ENCODE data around the gene ARHGEF16.

The ARHGEF16 gene

DNA sequence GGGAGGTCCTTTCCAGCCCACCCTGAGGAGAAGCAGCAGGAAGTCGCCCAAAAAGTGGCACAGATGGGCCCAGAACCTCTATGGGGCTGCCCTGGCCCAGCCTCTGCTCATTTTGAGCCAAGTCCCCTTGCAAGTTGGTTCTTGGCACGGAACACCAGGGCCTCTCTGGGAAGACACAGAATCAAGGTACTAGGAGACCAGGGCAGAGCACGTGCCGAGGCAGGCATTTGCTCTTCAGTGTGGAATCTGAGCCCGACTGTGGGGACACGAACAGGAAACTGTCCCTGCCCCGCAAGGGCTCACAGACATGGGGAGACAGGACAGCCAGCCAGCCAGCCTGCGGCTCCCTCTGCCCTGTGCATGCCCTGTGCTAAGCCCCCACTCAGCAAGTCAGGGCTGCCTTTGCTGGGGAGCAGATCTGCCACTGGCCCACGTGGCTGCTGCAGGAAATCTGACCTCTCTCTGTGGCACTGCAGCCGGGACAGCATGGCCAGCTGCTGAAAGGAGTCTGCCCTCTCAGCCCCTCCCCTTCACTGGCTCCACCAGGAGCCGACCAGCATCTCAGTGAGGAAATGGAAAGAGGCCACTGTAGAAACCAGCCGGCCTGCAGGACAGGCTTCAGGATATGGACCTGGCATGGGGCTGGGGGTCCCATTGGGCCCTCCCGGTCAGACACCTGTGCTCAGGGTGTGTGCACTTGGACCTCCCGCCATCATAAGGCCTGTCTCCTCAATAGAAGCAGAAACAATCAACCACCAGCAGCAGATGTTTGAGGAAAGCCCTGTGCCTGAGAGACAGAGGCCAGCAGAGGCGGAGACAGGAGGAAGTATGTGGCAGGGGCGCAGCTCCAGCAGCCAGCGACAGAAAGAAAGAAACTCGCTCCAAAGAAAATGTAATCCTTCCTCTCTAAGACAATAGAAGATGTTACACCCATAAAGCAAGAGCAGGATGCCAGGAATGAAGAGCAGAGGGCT is 3.7 kb downstream of the ARHGEF16 start:
- DNase-seq: no peak

DNA sequence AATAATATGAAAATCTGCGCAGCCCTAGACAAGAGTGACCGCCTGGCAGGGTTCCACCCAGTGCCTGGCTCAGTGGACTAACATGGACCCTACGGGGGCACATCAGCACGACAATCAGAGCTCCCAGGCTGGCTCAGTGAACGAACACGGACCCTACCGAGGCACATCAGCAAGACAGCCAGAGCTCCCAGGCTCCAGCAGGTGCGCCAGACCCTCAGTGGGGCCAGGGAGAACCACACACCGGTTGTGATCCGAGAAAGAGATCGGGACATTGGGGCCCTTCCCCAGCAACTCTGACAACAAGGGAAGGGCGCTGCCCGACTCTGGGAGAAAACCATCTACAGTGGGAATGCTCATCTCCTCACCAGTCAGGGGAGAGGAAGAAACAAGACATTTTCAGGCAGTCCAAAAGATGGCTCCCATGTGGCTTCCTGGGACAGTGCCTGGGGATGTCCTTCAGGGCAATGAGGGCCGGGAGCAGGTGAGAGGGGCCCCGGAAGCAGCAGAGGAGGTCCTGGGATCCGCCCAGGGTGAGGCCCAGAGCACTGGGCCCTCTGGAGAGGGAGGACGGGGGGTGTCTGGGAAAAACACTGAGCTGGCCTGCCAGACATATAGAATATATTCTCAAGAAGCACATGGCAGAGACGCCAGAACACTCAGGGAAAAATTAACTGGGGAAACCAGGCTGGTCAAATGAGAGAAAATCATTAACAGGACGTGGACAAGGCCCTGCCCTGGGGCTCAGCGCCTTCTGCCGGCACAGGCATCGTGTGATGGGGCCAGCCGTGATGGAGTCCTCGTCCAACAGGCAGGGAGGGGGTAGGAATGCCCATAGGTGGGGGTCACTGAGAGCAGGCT is 4.8 kb downstream of the ARHGEF16 start:
- DNase-seq: no peak

DNA sequence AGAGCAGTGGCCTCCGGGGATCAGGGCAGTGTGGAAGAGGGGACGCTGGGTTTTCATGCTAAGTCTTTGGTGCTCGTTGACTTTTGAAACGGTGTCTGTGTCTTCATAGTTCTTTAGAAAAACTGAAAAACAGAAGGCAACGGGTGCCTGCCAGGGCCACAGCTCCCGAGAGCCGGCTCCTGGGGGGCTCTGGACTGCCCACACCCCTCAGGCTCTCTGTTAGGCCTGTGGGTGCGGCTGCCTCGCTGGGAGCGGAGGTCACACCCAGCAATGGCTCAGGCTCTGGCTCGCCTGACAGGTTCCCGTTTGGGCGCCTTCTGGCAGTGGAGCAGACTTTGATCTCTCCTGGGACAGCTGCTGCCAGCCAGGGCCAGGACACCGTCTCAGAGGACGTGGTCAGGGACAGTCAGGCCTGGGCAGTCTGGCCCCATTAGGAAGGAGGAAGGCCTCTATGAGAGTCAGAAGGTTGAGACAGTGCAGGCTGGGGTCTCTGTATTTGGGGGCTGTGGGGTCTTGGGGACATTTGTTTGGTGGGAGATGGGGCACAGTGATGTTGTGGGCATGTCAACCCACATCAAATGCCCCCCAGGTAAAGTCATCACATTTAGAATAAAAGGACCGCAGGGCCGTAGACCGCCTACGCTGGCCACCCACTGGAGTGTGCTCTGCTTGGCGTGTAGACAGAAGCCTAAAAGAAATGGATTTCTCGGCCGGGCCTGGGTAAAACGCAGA is 5.6 kb downstream of the ARHGEF16 start:
- no peak for DNase-seq

DNA sequence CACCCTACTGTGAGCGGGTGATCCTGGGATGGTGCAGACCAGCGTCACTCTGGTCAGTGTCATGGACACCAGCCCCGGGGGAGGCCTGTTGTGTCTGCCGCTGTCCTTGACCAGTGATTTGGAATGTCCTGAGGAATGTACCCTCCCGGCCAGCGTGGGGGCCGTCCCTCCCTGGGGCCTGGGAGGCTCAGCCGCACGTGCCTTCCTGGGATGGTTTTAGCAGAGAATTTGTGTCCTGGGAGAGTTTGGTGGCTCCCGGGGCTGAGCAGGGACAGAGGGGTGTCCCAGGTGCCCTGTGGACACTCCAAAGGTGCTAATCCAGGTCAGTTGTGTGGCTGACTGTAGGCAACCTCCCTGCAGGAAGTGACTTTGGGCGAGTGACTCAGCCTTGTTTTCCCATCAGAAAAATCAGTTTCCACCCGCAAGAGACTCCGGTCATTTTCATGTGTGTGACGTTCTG is 6.2 kb downstream of the ARHGEF16 start:
- no peak for DNase-seq

DNA sequence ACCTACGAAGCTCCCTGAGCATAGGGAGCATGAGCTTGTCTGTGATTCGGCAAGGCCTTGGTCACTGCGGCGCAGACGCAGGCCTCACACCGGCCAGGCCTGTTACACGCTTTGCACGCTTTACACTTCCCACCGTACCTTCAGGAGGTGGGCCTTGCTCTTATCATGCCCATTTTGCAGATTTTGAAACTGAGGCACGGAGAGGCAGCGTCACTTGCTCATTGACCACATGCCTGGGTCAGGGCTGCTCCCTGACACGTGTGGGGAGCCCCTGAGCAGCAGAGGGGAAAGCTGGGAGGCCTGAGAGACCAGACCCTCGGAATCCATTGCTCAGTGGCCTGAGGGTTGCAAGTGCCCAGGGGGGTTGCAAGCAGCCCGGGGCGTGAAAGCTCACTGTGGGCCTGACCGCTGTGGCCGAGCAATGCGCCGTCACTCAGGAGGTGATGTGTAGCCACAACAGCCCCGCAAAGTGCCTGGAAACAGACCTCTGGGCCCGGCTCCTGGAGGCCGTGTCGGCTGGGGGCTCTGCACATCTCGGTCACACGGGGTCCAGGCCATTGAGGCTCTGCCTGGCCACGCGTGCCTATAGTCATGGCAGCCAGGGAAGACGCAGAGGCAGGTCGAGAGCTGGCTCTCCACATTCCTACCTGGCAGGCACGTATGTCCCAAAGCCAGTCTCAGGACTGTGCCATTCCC is 6.9 kb downstream of the ARHGEF16 start:
- no peak for DNase-seq

DNA sequence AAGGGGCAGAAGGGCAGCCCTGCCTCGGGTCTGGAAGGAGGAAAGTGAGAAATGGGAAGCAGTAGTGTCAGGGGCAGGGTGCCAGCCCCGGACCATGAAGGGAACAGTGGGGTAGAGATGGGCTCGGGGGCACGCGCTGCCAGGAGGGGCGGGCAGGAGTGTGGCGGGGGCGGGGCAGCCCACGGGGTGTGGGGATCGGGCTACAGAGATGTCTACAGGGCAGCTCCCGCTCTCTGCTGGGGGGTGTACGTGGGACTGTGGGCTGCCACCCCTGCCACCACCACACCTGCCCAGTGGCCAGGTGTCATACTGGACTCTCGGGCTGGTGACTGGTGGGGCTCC is 7.4 kb downstream of the ARHGEF16 start:
- DNase-seq: no peak

DNA sequence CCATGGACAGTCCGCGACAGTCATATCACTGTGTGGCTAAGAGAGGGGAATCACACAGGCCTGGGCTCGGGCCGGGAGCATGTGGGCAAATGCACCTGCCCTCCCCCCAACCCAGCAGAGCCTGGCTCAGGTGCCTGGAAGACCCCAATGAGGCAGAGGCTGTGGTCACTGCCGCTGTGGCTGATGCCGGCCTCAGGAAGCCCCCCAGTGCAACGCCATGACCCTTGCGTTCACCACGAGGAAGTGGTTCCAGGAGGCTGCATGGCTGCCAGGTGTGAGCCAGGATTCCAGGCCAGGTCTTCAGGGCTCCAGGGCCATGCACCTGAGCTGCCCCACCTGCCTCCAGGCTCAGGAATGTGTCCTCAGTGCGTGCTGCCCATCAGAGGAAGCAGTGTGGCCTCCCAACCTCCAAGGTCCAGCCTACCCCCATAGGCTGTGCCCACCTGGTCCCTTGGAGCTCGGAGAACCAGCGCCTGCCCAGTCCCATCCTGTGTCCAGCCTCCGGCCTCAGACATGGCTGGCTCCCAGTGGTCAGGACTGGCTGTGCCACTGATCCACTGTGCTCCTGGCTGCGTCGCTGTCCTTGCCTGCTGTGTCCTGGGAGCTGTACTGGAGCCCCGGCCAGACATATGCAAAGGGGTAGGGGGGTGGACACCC is 8.0 kb downstream of the ARHGEF16 start:
- no peak for DNase-seq

DNA sequence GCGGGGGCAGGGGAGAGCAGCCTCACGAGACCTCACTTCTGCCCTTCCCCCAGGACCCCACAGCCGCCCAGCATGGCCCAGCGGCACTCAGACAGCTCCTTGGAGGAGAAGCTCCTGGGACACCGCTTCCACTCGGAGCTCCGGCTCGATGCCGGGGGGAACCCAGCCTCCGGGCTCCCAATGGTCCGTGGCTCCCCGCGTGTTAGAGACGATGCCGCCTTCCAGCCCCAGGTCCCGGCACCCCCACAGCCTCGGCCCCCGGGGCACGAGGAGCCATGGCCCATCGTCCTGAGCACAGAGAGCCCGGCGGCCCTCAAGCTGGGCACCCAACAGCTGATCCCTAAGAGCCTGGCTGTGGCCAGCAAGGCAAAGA is 8.5 kb downstream of the ARHGEF16 start:
- no peak for DNase-seq

DNA sequence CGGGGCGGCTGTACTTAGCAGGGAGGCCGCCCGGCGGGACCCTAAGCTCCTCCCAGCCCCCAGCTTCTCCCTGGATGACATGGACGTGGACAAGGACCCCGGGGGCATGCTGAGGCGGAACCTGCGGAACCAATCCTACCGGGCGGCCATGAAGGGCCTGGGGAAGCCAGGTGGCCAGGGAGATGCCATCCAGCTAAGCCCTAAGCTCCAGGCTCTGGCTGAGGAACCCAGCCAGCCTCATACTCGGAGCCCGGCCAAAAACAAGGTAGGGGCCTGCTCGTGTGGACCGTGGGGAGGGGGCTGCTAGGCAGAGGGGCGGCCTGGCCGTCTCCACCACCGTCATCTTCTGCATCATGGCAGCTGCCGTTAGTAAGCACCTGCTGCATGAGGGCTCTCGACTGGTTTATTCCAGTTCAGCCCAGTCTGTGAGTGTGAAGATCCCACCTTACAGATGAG is 9.0 kb downstream of the ARHGEF16 start:
- DNase-seq: no peak

DNA sequence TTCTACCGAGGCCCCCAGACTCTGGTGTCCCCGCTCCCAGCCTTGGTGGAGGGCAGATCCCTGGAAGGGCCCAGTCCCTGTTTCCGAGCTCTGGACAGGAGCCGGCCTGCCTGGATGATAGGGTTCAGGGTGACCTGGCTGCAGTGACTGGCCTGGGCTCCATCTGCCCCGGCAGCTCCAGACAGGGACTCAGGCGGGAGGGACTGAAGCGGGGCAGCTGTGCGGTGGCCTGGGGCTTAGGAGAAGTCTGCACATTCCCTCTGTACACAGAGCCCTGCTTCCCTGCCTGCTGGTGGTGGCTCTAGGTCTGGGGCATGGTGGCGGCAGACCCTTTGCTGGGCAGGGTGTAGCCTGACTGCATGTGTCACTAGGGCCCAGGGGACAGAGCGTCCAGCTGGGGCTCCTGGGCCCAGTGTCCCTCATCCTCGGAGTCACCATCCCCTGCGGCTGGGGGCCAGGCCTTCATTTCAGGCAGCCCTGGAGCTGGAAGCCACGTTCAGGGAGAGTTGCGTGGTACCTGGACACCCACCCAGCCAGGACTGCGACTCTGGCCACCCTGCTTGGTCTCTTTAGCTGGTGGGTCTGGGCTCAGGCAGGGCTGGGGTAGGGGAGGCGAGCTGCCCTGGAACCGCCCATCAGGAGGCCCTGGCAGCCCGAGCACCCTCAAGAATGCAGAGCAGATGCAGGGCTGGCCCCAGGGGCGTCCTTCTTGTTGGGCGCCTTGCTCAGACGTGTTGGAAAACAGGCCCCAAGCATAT is 9.6 kb downstream of the ARHGEF16 start:
- DNase-seq: no peak

DNA sequence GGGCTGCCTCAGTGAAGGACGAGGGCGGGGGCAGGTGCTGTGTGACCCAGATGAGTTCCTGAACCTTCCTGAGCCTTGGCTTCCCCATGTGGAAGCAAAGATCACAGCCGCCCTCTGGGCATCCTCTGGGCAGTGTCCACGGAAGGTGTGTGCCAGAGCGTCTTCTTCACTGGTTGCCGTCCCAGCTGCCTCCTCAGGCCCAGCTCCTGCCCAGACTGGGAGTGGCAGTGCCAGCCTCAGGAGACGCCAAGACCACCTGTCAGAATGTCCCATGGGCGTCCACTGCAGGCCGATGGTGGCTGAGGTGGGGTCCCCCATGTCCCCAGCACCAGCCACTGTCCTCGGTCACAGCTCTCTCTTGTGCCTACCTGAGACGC is 10.2 kb downstream of the ARHGEF16 start:
- no peak for DNase-seq

DNA sequence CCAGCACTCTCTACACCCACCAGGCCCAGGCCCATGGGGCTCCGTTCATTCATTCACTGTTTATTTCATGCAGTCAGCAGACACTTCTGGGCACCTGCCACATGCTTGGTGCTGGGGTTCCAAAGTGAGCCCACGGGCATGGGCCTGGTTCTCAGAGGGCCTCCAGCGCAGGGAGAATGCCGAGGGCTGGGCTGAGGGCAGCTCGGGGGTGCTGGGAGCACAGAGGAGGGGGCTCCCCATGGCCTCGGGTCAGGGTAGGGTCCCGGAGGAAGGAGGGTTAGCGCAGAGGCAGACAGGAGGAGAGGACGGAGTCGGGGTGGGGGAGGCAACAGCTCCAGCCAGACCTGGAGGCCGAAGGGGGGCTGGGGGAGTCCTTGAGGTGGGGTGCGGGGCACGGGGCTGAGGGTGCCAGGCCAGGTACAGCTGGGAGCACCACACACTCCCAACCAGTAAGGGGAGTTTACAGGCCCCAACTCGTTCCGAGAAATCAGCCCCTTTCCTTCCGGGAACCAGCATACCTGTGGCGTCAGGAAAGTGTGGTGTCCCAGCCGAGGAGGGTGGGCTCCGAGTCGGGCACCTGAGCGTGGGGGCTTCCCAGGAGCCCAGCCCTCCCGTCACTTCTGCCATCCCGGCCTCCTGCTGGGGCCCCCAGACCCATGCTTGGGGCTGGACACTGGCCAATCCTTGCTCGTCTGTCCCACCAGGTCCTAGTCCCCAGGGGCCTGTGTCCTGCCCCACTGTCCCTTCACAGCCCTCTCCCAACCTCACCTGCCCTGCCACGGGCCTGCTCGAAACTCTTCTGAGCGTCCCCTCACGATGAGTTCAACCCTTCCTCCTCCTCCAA is 10.8 kb downstream of the ARHGEF16 start:
- no peak for DNase-seq

DNA sequence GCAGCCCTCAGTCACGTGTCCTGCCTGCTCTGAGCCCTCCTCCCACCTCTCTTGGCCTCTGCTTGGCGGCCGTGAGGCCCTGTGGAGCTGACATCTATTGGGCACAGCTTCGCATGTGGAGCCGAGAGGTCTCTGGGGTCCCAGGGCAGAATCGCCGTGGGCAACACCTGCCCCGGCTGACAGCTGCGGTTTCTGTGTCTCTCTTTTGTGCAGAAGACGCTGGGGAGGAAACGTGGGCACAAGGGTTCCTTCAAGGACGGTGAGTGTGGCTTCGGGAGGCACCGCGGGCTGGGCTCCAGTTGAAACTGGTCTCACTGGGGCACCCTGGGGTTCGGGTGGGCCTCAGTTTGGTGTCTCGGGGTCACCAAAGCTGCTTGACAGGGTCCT is 11.5 kb downstream of the ARHGEF16 start:
- no peak for DNase-seq

DNA sequence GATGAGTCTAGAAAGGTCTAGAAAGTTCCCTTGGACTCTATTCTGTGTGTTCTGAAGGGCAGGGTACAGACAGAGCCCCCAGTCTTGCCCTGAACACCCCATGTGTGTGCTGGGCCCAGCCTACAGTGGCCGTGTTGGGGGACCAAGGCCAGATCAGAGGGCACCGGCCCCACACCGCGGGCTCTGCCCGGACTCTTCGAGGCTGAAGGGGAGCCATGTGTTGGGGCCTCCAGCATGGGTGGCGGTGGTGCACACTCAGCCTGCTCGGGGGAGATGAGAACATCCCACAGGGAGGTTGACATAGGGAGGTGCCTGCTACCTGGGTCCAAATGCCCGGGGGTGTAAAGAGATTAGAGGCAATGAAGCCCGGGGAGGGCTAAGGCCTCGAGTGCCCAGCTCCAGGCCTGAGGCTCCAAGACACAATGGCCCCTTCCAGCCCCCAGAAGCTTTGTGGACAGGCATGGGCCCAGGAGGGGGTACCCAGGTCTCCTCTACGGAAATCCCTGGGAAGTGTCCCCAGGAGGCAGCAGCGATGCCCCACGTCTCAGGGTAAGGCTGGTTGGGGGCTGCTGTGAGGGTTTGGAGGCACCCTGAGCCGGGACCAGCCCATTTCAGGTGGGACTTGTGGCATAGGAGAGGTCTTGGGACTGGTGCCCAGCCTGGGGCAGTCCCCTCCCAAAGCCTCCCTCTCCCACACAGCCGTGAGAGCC is 12.1 kb downstream of the ARHGEF16 start:
- no peak for DNase-seq

DNA sequence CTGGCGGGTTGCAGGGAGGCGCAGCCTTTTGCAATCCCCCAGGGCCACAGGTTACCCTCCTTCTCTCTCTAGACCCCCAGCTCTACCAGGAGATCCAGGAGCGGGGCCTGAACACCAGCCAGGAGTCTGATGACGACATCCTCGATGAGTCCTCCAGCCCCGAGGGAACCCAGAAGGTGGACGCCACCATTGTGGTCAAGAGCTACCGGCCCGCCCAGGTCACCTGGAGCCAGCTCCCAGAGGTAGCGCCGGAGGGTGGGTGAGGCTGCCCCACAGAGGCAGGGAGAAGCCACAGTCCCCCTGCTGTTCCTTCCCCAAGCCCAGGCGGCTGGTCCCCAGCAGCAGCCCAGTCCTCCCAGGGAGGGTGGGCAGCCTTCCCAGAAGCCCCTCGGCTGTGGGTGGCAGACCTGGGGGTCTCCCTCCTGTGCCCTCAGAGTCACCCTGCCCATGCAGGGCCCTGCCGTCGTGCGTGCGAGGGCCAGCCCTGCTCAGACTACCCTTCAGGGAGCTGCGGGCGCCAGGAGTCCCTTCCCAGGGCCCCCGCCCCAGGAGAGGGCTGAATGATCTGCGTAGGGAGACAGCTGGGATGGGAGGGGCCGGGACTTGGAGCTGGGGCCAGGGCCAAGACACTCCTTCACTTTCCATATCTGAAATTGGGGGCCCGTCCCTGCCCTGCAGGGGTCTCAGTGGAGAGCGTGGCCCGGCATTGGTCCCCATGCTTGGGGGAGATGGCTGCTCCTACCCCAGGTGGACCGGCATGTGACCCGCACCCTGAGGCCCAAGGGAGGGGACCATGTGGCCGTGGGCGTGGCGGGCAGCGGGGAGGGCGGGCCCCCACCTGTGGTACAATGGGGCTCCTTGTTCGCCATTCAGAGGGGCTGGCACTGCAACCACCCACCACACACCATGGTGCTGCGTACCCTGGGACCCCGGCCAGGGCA is 12.9 kb downstream of the ARHGEF16 start:
- no peak for DNase-seq

DNA sequence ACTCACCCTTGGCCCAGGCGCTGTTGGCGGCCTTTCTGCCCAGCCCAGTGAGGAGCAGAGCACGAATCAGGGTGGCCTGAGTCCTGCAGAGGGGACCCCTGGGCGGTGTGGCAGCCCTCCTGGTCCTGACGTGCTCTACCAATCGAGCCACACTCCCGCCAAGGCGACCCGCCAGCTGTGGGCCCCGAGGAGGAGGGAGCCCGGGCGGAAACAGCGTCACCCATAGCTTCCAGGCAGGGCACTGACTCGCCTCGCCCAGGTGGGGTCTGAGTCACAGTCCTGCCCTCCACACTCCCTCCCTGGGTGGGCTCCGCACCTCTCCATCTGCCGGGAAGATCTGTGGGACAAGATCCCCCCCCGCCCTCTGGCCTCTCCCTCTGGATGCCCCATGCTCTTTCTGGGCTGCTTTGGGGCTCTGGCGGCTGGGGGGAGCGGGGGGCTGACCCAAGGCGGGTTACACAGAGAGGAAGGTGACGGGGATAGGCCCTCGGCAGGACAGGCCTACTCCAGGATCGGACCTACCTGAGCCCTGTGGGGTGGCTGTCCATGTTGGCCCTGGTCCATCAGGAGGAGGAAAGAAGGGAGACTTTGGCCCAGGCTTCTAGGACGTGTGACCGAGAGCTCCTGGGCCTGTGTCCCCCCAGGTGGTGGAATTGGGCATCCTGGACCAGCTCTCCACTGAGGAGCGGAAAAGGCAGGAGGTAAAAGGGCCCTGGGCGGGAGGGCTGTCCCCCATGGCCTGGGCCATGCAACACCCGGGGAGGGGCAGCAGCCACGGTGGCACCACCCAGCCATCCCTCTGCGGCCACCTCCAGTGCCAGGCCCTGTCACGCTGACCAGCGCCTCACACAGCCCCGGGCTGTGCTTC is 14.0 kb downstream of the ARHGEF16 start:
- no peak for DNase-seq

DNA sequence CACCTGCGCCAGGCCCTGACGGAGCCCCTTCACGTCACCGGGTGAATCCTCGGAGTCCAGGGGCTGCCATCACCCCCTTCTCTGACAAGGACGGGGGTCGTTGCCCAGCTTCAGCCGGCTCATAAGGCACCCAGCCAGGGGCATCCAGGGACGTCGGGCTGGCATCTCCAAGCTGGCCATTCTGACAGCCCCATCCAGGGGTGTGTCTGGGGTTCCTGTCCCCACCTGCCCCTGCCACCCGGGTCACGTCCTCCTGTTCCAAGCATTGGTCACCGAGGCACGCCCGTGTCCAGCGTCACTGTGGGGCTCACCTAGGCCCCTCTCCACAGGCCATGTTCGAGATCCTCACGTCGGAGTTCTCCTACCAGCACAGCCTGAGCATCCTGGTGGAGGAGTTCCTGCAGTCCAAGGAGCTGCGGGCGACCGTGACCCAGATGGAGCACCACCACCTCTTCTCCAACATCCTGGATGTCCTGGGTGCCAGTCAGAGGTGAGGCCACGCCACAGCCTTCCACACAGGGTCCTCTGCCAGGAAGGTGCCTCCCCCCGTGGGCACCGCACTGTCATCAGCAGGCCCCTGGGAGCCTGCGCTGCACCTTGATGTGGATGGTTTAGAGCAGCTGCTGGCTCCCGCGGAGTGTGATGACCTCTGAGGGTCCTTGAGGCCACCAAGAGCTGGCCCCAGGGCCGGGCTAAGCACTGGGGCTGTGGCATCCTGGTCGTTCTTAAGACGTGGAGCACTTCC is 14.8 kb downstream of the ARHGEF16 start:
- DNase-seq: no peak

All from NCI-H524 (cell line).